ENCODE data around the gene SPATA7. TPM values are rescaled to one million over a fixed set of nuclear protein-coding genes. Genes with fewer than 3 reads are reported as not detected.

SPATA7 gene
- total RNA-seq, 1 donor from 2014 or later, result 15.9 TPM

GRCh38 chr14:88417594-88417993 lies 32.1 kb downstream of the SPATA7 start:
- no peak for DNase-seq (ENCODE audit: low spot score)

GRCh38 chr14:88420187-88420586 lies 34.7 kb downstream of the SPATA7 start:
- DNase-seq (ENCODE audit: low spot score), result no peak

GRCh38 chr14:88421286-88421685 lies 35.8 kb downstream of the SPATA7 start:
- no peak for DNase-seq (ENCODE audit: low spot score)

GRCh38 chr14:88422047-88422446 lies 36.6 kb downstream of the SPATA7 start:
- DNase-seq (ENCODE audit: low spot score), result no peak

GRCh38 chr14:88422919-88423650 lies 37.6 kb downstream of the SPATA7 start:
- DNase-seq (ENCODE audit: low spot score), result no peak

- DNase-seq (ENCODE audit: low spot score), result no peak
Measured at GRCh38 chr14:88424573-88424972, 39.1 kb downstream of the SPATA7 start.

GRCh38 chr14:88426271-88426670 lies 40.8 kb downstream of the SPATA7 start:
- no peak for DNase-seq (ENCODE audit: low spot score)

GRCh38 chr14:88430976-88431375 lies 45.5 kb downstream of the SPATA7 start:
- no peak for DNase-seq (ENCODE audit: low spot score)

- DNase-seq (ENCODE audit: low spot score), result no peak
Measured at GRCh38 chr14:88437658-88438057, 52.2 kb downstream of the SPATA7 start.

GRCh38 chr14:88439088-88439487 lies 53.6 kb downstream of the SPATA7 start:
- DNase-seq (ENCODE audit: low spot score), result no peak

GRCh38 chr14:88452231-88452630 lies 66.8 kb downstream of the SPATA7 start:
- DNase-seq (ENCODE audit: low spot score), result no peak

- no peak for DNase-seq (ENCODE audit: low spot score)
Measured at GRCh38 chr14:88454886-88455285, 69.4 kb downstream of the SPATA7 start.

GRCh38 chr14:88463318-88463717 lies 77.9 kb downstream of the SPATA7 start:
- no peak for DNase-seq (ENCODE audit: low spot score)

- DNase-seq (ENCODE audit: low spot score), result no peak
Measured at GRCh38 chr14:88468406-88468805, 82.9 kb downstream of the SPATA7 start.

GRCh38 chr14:88470542-88471440 lies 85.3 kb downstream of the SPATA7 start:
- no peak for DNase-seq (ENCODE audit: low spot score)

- DNase-seq (ENCODE audit: low spot score), result no peak
Measured at GRCh38 chr14:88473791-88474190, 88.3 kb downstream of the SPATA7 start.

- no peak for DNase-seq (ENCODE audit: low spot score)
Measured at GRCh38 chr14:88476214-88476774, 90.8 kb downstream of the SPATA7 start.

- no peak for DNase-seq (ENCODE audit: low spot score)
Measured at GRCh38 chr14:88476825-88477224, 91.4 kb downstream of the SPATA7 start.

GRCh38 chr14:88477513-88478250 lies 92.2 kb downstream of the SPATA7 start:
- no peak for DNase-seq (ENCODE audit: low spot score)

- no peak for DNase-seq (ENCODE audit: low spot score)
Measured at GRCh38 chr14:88478931-88479330, 93.5 kb downstream of the SPATA7 start.

GRCh38 chr14:88479574-88479987 lies 94.1 kb downstream of the SPATA7 start:
- no peak for DNase-seq (ENCODE audit: low spot score)

GRCh38 chr14:88481059-88481458 lies 95.6 kb downstream of the SPATA7 start:
- DNase-seq (ENCODE audit: low spot score), result no peak

All from ureter (tissue), 1 donor.